Measurements from ENCODE around the gene BSCL2. TPM values are rescaled to one million over a fixed set of nuclear protein-coding genes. Genes with fewer than 3 reads are reported as not detected.

The BSCL2 gene
- total and polyA plus RNA-seq, 11 donors = 13.3 to 39.4 (median 20.5) TPM

GRCh38 chr11:62678770-62679696 is 28.2 kb downstream of the BSCL2 start, which contains the start of gene UBXN1:
Gene UBXN1 (minus strand): TSS chr11:62679073. CDS start chr11:62678923, 150 bp downstream.
- Histone ChIP-seq H3K4me3 (peak within 1 kb of the TSS; percentile 61 to 100 (median 94)), H3K36me3 (peaks cover 0 to 42% (median 37%) of the 10 kb centered on the region in 9 donors), H3K27me3 (no peaks in the 10 kb centered on the region), H3K9me3 (no peaks in the 10 kb centered on the region), H3K4me1 (peaks cover 6 to 45% (median 21%) of the 10 kb centered on the region in 12 donors), H3K27ac (peak within 1 kb of the TSS; percentile 76 to 96 (median 89))
- WGBS, 4 donors = 3 to 10% (median 7%) methylated on average over 26 to 55 of the region's 55 CpGs
- peak; percentile 93 to 96 (median 94) for DNase-seq
- peak in 1 of 2 donors; percentile 73 for TF ChIP-seq POLR2A (IDR thresholded peaks at IDR 0.05)
- no peak for TF ChIP-seq CTCF (IDR thresholded peaks at IDR 0.05)
- intact Hi-C loops (cut with DNase I) = loop anchor here in 1 of 10 donors (5.0 kb wide), 1 partner anchor 77 kb away; the partner anchor contains the start of gene MTA2
- peak; percentile 79 to 92 (median 90) for ATAC-seq

- Histone ChIP-seq H3K27ac (peak overlapping the region; percentile 76 to 96 (median 89)), H3K4me1 (peaks cover 6 to 47% (median 21%) of the 10 kb centered on the region in 12 donors), H3K9me3 (no peaks in the 10 kb centered on the region), H3K36me3 (peaks cover 0 to 48% (median 42%) of the 10 kb centered on the region in 9 donors), H3K4me3 (peak overlapping the region; percentile 61 to 100 (median 94)), H3K27me3 (no peaks in the 10 kb centered on the region)
- intact Hi-C loops (cut with DNase I) = loop anchor here in 1 of 10 donors (5.0 kb wide), 1 partner anchor 76 kb away; the partner anchor contains the start of gene MTA2
- peak in 1 of 5 donors; percentile 65 for DNase-seq
- TF ChIP-seq CTCF (IDR thresholded peaks at IDR 0.05) = no peak
- TF ChIP-seq POLR2A (IDR thresholded peaks at IDR 0.05) = no peak
- WGBS, 4 donors = 2 to 5% (median 4%) methylated on average over 10 to 16 of the region's 16 CpGs
- peak in 1 of 4 donors; percentile 4 for ATAC-seq
Measured at GRCh38 chr11:62678433-62678769, 28.8 kb downstream of the BSCL2 start.

- WGBS, 4 donors = 70 to 82% (median 78%) methylated on average over 15 of the region's 15 CpGs
- H3K36me3 ChIP-seq = peaks cover 0 to 53% (median 49%) of the 10 kb centered on the region in 9 donors
- no peaks in the 10 kb centered on the region for H3K27me3 ChIP-seq
- no peaks in the 10 kb centered on the region for H3K9me3 ChIP-seq
- peak overlapping the region in 10 of 12 donors; percentile 61 to 100 (median 92) for H3K4me3 ChIP-seq
- no peak for DNase-seq
- TF ChIP-seq POLR2A (IDR thresholded peaks at IDR 0.05) (no peak), CTCF (IDR thresholded peaks at IDR 0.05) (no peak)
- intact Hi-C loops (cut with DNase I) = loop anchor here in 1 of 10 donors (5.0 kb wide), 1 partner anchor 75 kb away; the partner anchor contains the start of gene MTA2
- ATAC-seq = no peak
- peak overlapping the region in 3 of 12 donors; percentile 89 to 93 (median 89) for H3K27ac ChIP-seq
- peaks cover 6 to 54% (median 25%) of the 10 kb centered on the region in 12 donors for H3K4me1 ChIP-seq
Measured at GRCh38 chr11:62677714-62678113, 29.5 kb downstream of the BSCL2 start.

- Histone ChIP-seq H3K9me3 (no peaks in the 10 kb centered on the region), H3K27ac (no peak overlapping the region), H3K4me3 (peak overlapping the region in 1 of 12 donors; percentile 96), H3K36me3 (peaks cover 0 to 53% (median 49%) of the 10 kb centered on the region in 9 donors), H3K4me1 (peaks cover 6 to 60% (median 28%) of the 10 kb centered on the region in 12 donors), H3K27me3 (no peaks in the 10 kb centered on the region)
- ATAC-seq = no peak
- intact Hi-C loops (cut with DNase I) = loop anchor here in 1 of 10 donors (5.0 kb wide), 1 partner anchor 75 kb away; the partner anchor contains the start of gene MTA2
- no peak for DNase-seq
- WGBS, 4 donors = 59 to 68% (median 64%) methylated on average over 6 of the region's 6 CpGs
- TF ChIP-seq CTCF (IDR thresholded peaks at IDR 0.05) = no peak
- no peak for TF ChIP-seq POLR2A (IDR thresholded peaks at IDR 0.05)
Measured at GRCh38 chr11:62677156-62677555, 30.1 kb downstream of the BSCL2 start.
